ENCODE data around the gene ITLN1. TPM values are rescaled to one million over a fixed set of nuclear protein-coding genes. Genes with fewer than 3 reads are reported as not detected.

Gene ITLN1
- total RNA-seq, 1 donor from 2014 or later, result 2.2 TPM

DNA sequence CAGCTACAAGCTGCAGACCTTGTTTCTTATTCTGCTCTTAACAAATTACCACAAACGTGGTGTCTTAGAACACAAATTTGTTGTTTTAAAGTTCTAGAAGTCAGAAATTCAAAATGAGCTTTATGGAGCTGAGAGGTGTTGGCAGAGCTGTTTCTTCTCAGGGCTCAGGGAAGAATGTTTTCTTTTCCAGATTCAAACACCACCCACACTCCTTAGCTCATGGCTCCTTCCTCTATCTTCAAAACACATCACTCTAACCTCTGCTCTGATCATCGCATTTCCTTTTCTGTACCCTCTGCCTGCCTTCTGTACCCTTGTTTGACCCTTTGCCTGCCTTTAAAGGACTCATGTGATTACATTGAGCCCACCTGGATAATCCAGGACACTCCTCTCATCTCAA is 26.9 kb upstream of the ITLN1 start:
- no peak for DNase-seq (ENCODE audit: low spot score in 2 of 2)
- intact Hi-C loops (cut with DNase I), result no loop called here
- Histone ChIP-seq H3K4me3 (no peak overlapping the region), H3K36me3 (no peaks in the 10 kb centered on the region), H3K27me3 (no peaks in the 10 kb centered on the region), H3K4me1 (peaks cover 0 to 3% of the 10 kb centered on the region in 2 donors), H3K27ac (no peak overlapping the region), H3K9me3 (no peaks in the 10 kb centered on the region)
- TF ChIP-seq, protein P1, sequence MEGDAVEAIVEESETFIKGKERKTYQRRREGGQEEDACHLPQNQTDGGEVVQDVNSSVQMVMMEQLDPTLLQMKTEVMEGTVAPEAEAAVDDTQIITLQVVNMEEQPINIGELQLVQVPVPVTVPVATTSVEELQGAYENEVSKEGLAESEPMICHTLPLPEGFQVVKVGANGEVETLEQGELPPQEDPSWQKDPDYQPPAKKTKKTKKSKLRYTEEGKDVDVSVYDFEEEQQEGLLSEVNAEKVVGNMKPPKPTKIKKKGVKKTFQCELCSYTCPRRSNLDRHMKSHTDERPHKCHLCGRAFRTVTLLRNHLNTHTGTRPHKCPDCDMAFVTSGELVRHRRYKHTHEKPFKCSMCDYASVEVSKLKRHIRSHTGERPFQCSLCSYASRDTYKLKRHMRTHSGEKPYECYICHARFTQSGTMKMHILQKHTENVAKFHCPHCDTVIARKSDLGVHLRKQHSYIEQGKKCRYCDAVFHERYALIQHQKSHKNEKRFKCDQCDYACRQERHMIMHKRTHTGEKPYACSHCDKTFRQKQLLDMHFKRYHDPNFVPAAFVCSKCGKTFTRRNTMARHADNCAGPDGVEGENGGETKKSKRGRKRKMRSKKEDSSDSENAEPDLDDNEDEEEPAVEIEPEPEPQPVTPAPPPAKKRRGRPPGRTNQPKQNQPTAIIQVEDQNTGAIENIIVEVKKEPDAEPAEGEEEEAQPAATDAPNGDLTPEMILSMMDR (IDR thresholded peaks at IDR 0.05), result no peak

DNA sequence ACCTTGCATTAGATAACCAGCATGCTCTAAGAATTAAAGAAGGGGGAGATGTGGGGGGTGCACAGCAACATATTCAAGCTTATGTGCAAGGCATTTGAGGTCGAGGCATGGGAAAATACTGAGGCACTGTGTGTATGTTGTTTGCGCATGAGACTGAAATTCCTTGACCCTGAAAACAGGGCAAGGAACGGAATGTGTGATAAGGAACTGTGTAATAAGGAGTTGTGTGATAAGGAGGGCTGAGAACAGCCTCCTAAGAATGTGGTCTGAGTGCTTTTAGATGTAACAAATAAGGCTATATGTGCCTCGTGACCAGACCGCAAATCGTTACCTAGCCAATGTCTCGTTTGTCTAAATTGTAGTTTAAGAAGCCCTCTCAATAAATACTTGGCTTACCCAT is 26.5 kb upstream of the ITLN1 start:
- TF ChIP-seq, protein P1 (IDR thresholded peaks at IDR 0.05), result no peak
- DNase-seq (ENCODE audit: low spot score in 2 of 2), result no peak
- peaks cover 0 to 3% of the 10 kb centered on the region in 2 donors for H3K4me1 ChIP-seq

DNA sequence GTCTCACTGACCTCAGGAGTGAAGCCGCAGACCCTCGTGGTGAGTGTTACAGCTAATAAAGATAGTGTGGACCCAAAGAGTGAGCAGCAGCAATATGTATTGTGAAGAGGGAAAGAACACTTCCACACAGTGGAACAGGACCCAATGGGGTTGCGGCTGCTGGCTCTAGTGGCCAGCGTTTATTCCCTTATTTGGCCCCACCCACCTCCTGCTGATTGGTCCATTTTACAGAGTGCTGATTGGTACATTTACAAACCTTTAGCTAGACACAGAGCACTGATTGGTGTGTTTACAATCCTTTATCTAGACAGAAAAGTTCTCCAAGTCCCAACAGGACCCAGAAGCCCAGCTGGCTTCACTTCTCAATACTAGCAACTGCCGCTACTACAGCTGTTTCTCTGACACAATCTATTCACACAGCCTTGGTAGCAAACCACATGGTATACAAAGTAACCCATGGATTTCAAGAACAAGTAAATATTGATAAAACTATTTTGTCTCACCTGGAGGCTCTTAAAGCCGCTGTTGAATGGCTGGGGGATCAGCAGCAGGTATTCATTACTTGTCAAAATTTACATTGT is 25.3 kb upstream of the ITLN1 start:
- Histone ChIP-seq H3K4me3 (no peak overlapping the region), H3K27ac (no peak overlapping the region), H3K4me1 (peaks cover 0 to 3% of the 10 kb centered on the region in 2 donors), H3K27me3 (no peaks in the 10 kb centered on the region), H3K9me3 (no peaks in the 10 kb centered on the region), H3K36me3 (no peaks in the 10 kb centered on the region)
- intact Hi-C loops (cut with DNase I), result no loop called here
- TF ChIP-seq, protein P1 (IDR thresholded peaks at IDR 0.05), result no peak
- DNase-seq (ENCODE audit: low spot score in 2 of 2), result no peak

More for the DNA sequence above, 26.5 kb upstream of the ITLN1 start:
- Histone ChIP-seq H3K9me3 (no peaks in the 10 kb centered on the region), H3K4me3 (no peak overlapping the region), H3K27me3 (no peaks in the 10 kb centered on the region), H3K27ac (no peak overlapping the region), H3K36me3 (no peaks in the 10 kb centered on the region)
- intact Hi-C loops (cut with DNase I), result no loop called here

DNA sequence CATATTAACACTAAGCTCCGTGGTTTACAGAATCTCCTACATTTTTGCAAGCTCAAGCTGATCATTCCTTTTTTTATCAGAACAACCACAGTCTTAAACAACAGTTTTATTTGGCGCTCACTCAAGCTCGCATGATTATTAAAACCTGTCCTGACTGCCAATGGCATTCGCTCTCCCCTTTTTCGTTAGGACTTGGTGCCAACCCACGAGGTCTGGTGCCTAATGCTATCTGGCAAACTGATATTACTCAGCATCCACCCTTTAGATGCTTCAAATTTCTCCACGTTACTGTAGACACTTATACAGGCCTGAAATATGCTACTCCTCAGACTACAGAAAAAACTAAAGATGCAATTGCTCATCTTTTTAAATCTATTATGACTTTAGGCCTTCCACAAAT is 23.0 kb upstream of the ITLN1 start:
- intact Hi-C loops (cut with DNase I), result no loop called here
- H3K27me3 ChIP-seq, result no peaks in the 10 kb centered on the region
- no peaks in the 10 kb centered on the region for H3K9me3 ChIP-seq
- H3K27ac ChIP-seq, result no peak overlapping the region
- peaks cover 0 to 3% of the 10 kb centered on the region in 2 donors for H3K4me1 ChIP-seq
- no peak overlapping the region for H3K4me3 ChIP-seq
- DNase-seq (ENCODE audit: low spot score in 2 of 2), result no peak
- H3K36me3 ChIP-seq, result no peaks in the 10 kb centered on the region
- TF ChIP-seq, protein P1 (IDR thresholded peaks at IDR 0.05), result no peak

DNA sequence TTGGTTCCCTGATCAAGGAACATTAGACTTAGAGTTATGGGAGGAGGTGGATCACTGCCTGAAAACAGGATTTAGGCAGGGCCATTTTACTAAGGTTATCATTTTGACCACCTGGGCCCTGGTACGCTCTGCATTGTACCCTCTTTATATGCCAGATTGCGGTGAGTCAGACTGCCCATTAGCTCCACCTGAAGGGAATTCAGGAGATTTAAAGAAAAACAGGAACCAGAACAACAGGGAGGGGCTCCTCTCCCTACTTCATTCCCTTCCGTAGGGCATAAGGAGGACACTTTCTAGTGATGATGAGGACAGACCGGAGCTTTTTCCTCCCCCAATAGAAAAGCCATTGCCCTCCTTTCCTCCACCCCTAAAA is 20.6 kb upstream of the ITLN1 start:
- Histone ChIP-seq H3K9me3 (no peaks in the 10 kb centered on the region), H3K4me3 (no peak overlapping the region), H3K27me3 (no peaks in the 10 kb centered on the region), H3K27ac (peak overlapping the region in 1 of 2 donors; percentile 13), H3K36me3 (no peaks in the 10 kb centered on the region), H3K4me1 (peaks cover 0 to 3% of the 10 kb centered on the region in 2 donors)
- intact Hi-C loops (cut with DNase I), result no loop called here
- TF ChIP-seq, protein P1 (IDR thresholded peaks at IDR 0.05), result no peak
- DNase-seq (ENCODE audit: low spot score in 2 of 2), result no peak
